Esophagus muscularis mucosa (tissue), 4 donors: ENCODE data around the gene ATP8B1.

Source experiments
- CTCF ChIP-seq, 3 experiments: fragments of 200-600 bp in 2 of 3; fragments of 450-650 bp in 1 of 3; sonication (generic) in 2 of 3; IDR thresholded peaks; one replicate each; pipeline ENCODE4 v1.5.1; 2017 to 2019; ENCODE audit warnings: antibody characterized with exemption in 3 of 3, mild to moderate bottlenecking in 2 of 3, moderate library complexity in 1 of 3
- EP300 ChIP-seq: sonication (generic); formaldehyde crosslinking; IDR thresholded peaks from one replicate; pipeline ENCODE4 v1.6.1; 2017; ENCODE audit warnings: antibody characterized with exemption
- POLR2A ChIP-seq: fragments of 450-650 bp; IDR thresholded peaks from one replicate; pipeline ENCODE4 v1.6.1; 2017; ENCODE audit warnings: antibody characterized with exemption, moderate library complexity, mild to moderate bottlenecking, low read depth

- TF ChIP-seq EP300 (no peak), CTCF (IDR thresholded peaks at IDR 0.05) (no peak), POLR2A (no peak)
Observed at GRCh38 chr18:57806978-57807285, 3.8 kb upstream of the ATP8B1 start.
